Stomach (tissue), 4 donors: ENCODE data around the gene NRF1.

Experiments
- CTCF ChIP-seq, 7 experiments: fragments of 450-650 bp in 4 of 7; fragments of 200-600 bp in 3 of 7; sonication (generic) in 3 of 7; IDR thresholded peaks; one replicate each; pipeline ENCODE4 v1.5.1; 2016 to 2019; ENCODE audit warnings: antibody characterized with exemption in 7 of 7, control low read depth in 2 of 7, mild to moderate bottlenecking in 1 of 7
- POLR2A ChIP-seq, 4 donors: fragments of 450-650 bp; IDR thresholded peaks; one replicate each; pipeline ENCODE4 v1.6.1; 2016; ENCODE audit warnings: antibody characterized with exemption in 4 of 4, control low read depth in 2 of 4, mild to moderate bottlenecking in 1 of 4, moderate library complexity in 1 of 4
- POLR2AphosphoS5 ChIP-seq, 3 donors: sonication (generic); formaldehyde crosslinking; IDR thresholded peaks; one replicate each; pipeline ENCODE4 v1.6.1; 2016; ENCODE audit warnings: antibody characterized with exemption in 3 of 3

- TF ChIP-seq POLR2A (IDR thresholded peaks at IDR 0.05) (no peak), CTCF (IDR thresholded peaks at IDR 0.05) (no peak), POLR2AphosphoS5 (IDR thresholded peaks at IDR 0.05) (no peak)
Observed at GRCh38 chr7:129597672-129598071, 13.8 kb upstream of the NRF1 start.
